GM23248 (cell line): Measurements from ENCODE around the gene TRIP10. TPM values are rescaled to one million over a fixed set of nuclear protein-coding genes. Genes with fewer than 3 reads are reported as not detected.

Source experiments
- DNase-seq: peaks from one replicate; pipeline ENCODE4 v3.0.0-alpha.2; 2015
- H2AFZ ChIP-seq: fragments of 200-600 bp; sonication (generic); 2 replicates; pipeline ENCODE4 v1.6.1; 2016; ENCODE audit warnings: antibody characterized with exemption
- H3F3A ChIP-seq: fragments of 200-600 bp; sonication (generic); 2 replicates; pipeline ENCODE4 v1.6.1; 2016; ENCODE audit warnings: mild to moderate bottlenecking, antibody characterized with exemption, mixed run types; ENCODE audit not compliant: insufficient read depth
- H3K27ac ChIP-seq: fragments of 200-600 bp; sonication (generic); 2 replicates; pipeline ENCODE4 v1.5.1; 2016; ENCODE audit warnings: mild to moderate bottlenecking
- H3K27me3 ChIP-seq: fragments of 200-600 bp; sonication (generic); replicated peaks from 2 replicates; pipeline ENCODE4 v1.6.1; 2016; ENCODE audit warnings: mild to moderate bottlenecking; ENCODE audit not compliant: insufficient read depth
- H3K36me3 ChIP-seq: fragments of 200-600 bp; sonication (generic); 2 replicates; pipeline ENCODE4 v1.6.1; 2016; ENCODE audit warnings: low read depth, mild to moderate bottlenecking
- H3K4me1 ChIP-seq: fragments of 200-600 bp; sonication (generic); 2 replicates; pipeline ENCODE4 v1.6.1; 2016; ENCODE audit warnings: mild to moderate bottlenecking; ENCODE audit not compliant: insufficient read depth
- H3K4me2 ChIP-seq: fragments of 200-600 bp; sonication (generic); one replicate; pipeline ENCODE4 v1.6.1; 2016; ENCODE audit warnings: mild to moderate bottlenecking; ENCODE audit not compliant: unreplicated experiment
- H3K4me3 ChIP-seq: fragments of 200-600 bp; sonication (generic); 2 replicates; pipeline ENCODE4 v1.5.1; 2016; ENCODE audit warnings: mild to moderate bottlenecking
- H3K79me2 ChIP-seq: fragments of 200-600 bp; sonication (generic); 2 replicates; pipeline ENCODE4 v1.6.1; 2016; ENCODE audit warnings: mild to moderate bottlenecking; ENCODE audit not compliant: insufficient read depth
- H3K9ac ChIP-seq: fragments of 200-600 bp; sonication (generic); 2 replicates; pipeline ENCODE4 v1.6.1; 2016; ENCODE audit warnings: mild to moderate bottlenecking
- H3K9me2 ChIP-seq: fragments of 200-600 bp; sonication (generic); 2 replicates; pipeline ENCODE4 v1.6.1; 2016; ENCODE audit warnings: mixed run types, mild to moderate bottlenecking, moderate library complexity; ENCODE audit not compliant: insufficient read depth
- H3K9me3 ChIP-seq: fragments of 200-600 bp; sonication (generic); one replicate; pipeline ENCODE4 v1.6.1; 2017; ENCODE audit warnings: low read depth
- H4K20me1 ChIP-seq: fragments of 200-600 bp; sonication (generic); 2 replicates; pipeline ENCODE4 v1.6.0; 2016; ENCODE audit not compliant: insufficient read depth
- EZH2 ChIP-seq: fragments of 200-600 bp; sonication (generic); IDR thresholded peaks from 2 replicates; pipeline ENCODE4 v1.6.1; 2018; ENCODE audit warnings: antibody characterized with exemption, mild to moderate bottlenecking; ENCODE audit not compliant: insufficient read depth, poor library complexity, severe bottlenecking
- EZH2phosphoT487 ChIP-seq: fragments of 200-600 bp; sonication (generic); IDR thresholded peaks from 2 replicates; pipeline ENCODE4 v1.6.1; 2018; ENCODE audit warnings: antibody characterized with exemption, moderate library complexity, mild to moderate bottlenecking, low read depth; ENCODE audit not compliant: insufficient read depth
- WGBS, 2 experiments: methylation state at CpG; one replicate each; pipeline ENCODE4 v1.1.6; 2015 to 2017; ENCODE audit warnings: low lambda C conversion rate in 2 of 2, low coverage in 1 of 2; ENCODE audit errors: missing lambda C conversion rate in 2 of 2; 5-methylcytosine and 5-hydroxymethylcytosine counted together
- in situ Hi-C: fragments of 300-500 bp; cut with MboI; formaldehyde crosslinking; loops from 2 replicates; pipeline ENCODE4 v1.15.0; 2020
- polyA plus RNA-seq: library from polyadenylated mRNA; unstranded; fragments of >200 nt; fragmentation: Nextera tagmentation; extraction: Ambion mirVana; gene quantifications from 2 replicates; pipeline ENCODE4 v1.2.1, GENCODE V29; 2016
- total RNA-seq: library from RNA; depleted of rRNA; stranded (reverse); fragments of >200 nt; shearing (Covaris generic); gene quantifications from 2 replicates; pipeline ENCODE4 v1.2.3, GENCODE V29; 2014

Gene TRIP10
- total and polyA plus RNA-seq, 2 experiments from 2014 or later: 48.0 to 48.9 TPM

DNA sequence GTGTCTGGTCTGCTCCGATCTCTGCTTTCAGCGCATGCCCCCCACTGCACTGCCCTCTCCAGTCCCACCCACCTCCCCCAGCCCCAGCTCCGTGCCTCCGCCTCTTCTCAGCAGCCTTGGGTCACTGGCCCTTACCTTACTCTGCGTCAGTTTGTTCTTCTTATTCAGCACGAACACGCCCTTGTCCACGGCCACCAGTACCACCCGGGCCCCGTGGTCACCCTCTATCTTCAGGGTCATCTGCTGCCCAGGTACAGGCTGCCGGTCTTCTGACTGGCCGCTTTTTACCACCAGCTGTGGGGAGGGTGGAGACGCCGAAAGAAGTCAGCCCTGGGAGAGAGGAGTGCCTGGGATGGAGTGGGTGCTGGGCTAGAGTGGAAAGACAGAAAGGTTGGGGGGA, 29.9 kb upstream of the TRIP10 start:
- Histone ChIP-seq H4K20me1 (no peaks in the 10 kb centered on the region), H3K9me2 (no peaks in the 10 kb centered on the region), H3K27me3 (no peaks in the 10 kb centered on the region), H3K9ac (no peak overlapping the region), H2AFZ (no peak overlapping the region), H3K4me3 (no peak overlapping the region), H3K4me1 (no peaks in the 10 kb centered on the region), H3K9me3 (no peaks in the 10 kb centered on the region), H3F3A (no peaks in the 10 kb centered on the region), H3K36me3 (no peaks in the 10 kb centered on the region), H3K4me2 (no peak overlapping the region), H3K27ac (no peak overlapping the region), H3K79me2 (no peaks in the 10 kb centered on the region)
- no peak for TF ChIP-seq EZH2phosphoT487
- TF ChIP-seq EZH2: no peak
- in situ Hi-C loops: no loop called here
- 74 to 79% methylated on average over 14 of the region's 14 CpGs for WGBS, 2 experiments
- no peak for DNase-seq

DNA sequence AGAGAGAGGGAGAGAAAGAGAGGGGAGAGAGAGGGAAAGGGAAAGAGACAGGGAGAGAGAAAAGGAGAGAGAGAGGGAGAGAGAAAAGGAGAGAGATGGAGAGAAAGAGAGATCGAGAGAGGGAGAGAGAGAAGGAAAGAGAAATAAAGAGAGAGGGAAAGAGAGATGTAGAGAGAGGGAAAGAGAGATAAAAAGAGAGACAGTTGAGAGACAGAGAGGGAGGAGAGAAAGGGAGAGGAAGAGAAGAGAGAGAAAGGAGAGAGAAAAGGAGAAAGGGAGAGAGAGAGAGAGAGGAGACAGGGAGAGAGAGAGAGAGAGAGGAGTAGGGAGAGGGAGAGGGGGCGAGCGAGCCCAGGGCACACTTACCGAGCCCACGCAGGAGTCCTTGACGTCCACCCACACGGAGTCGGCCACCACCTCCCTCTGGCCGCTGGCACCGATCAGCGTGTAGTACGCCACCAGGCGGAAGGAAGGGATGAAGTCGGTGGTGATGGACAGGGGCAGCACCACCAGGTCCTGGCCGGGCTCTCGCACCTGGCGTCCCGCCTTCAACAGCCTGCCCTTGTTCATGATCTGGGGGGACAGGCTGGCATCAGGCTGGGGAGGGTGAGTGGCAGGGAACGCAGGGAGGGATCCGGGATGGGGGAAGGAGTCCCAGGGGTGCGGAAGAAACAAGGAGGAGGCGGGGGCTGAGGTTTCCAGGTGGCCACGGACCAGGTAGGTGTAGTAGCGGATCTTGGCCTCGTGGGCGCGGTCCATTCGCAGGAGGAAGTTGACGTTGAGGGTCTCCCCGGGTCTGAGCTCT, 29.0 kb upstream of the TRIP10 start:
- TF ChIP-seq EZH2: no peak
- no peak for TF ChIP-seq EZH2phosphoT487
- Histone ChIP-seq H3K27me3 (no peaks in the 10 kb centered on the region), H2AFZ (no peak overlapping the region), H4K20me1 (no peaks in the 10 kb centered on the region), H3K9ac (no peak overlapping the region), H3K27ac (no peak overlapping the region), H3K36me3 (no peaks in the 10 kb centered on the region), H3K4me2 (no peak overlapping the region), H3K79me2 (no peaks in the 10 kb centered on the region), H3K4me3 (no peak overlapping the region), H3F3A (no peaks in the 10 kb centered on the region), H3K9me3 (no peaks in the 10 kb centered on the region), H3K4me1 (no peaks in the 10 kb centered on the region), H3K9me2 (no peaks in the 10 kb centered on the region)
- in situ Hi-C loops: no loop called here
- WGBS, 2 experiments: 80 to 84% methylated on average over 24 to 30 of the region's 30 CpGs
- no peak for DNase-seq

DNA sequence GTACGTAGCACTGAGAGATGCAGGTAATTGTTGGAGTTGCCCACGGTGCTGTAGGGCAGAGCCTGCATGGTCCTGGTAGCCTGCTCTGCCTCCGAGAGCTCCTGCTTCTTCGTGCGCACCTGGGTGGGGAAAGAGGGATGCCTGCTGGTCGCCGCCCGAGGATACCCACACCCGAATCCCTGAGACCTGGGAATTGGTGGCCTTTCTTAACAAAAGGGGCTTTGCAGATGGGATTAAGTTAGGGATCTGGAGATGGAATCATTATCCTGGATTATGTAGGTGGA, 28.5 kb upstream of the TRIP10 start:
- TF ChIP-seq EZH2: no peak
- no peak for TF ChIP-seq EZH2phosphoT487
- in situ Hi-C loops: no loop called here
- H3K4me3 ChIP-seq: no peak overlapping the region

DNA sequence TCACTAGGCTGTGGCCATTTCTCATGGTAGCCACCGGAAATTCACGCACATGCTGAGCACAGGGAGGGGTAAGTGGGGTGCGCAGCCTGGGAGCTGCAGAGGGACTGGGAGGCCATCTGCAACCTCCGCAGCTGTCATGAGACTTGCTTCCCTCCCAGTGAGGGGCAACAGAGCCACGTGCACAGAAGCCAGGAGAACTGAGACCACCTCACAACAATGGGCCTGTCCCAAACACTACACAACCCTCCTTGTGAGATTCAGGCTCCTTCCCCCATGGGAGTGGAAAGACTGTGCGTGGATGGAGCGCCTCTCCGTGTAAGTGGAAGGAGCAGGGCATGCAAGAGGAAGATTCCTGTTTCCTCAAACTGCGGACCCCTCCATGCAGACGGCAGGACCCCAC, 27.9 kb upstream of the TRIP10 start:
- no peaks in the 10 kb centered on the region for H3F3A ChIP-seq
- in situ Hi-C loops: no loop called here
- no peaks in the 10 kb centered on the region for H3K27me3 ChIP-seq
- H3K36me3 ChIP-seq: no peaks in the 10 kb centered on the region
- no peak overlapping the region for H3K27ac ChIP-seq
- no peaks in the 10 kb centered on the region for H4K20me1 ChIP-seq
- H2AFZ ChIP-seq: no peak overlapping the region
- no peak overlapping the region for H3K4me2 ChIP-seq
- no peak for DNase-seq
- TF ChIP-seq EZH2phosphoT487: no peak
- TF ChIP-seq EZH2: no peak
- H3K79me2 ChIP-seq: no peaks in the 10 kb centered on the region
- no peak overlapping the region for H3K4me3 ChIP-seq
- no peaks in the 10 kb centered on the region for H3K9me3 ChIP-seq
- H3K4me1 ChIP-seq: no peaks in the 10 kb centered on the region
- WGBS, 2 experiments: 86 to 91% methylated on average over 10 of the region's 10 CpGs
- no peak overlapping the region for H3K9ac ChIP-seq
- H3K9me2 ChIP-seq: no peaks in the 10 kb centered on the region

More for the DNA sequence above, 28.5 kb upstream of the TRIP10 start:
- DNase-seq: no peak
- no peaks in the 10 kb centered on the region for H3K36me3 ChIP-seq
- no peaks in the 10 kb centered on the region for H3F3A ChIP-seq
- WGBS, 2 experiments: 81 to 83% methylated on average over 9 of the region's 9 CpGs
- H2AFZ ChIP-seq: no peak overlapping the region
- no peaks in the 10 kb centered on the region for H3K9me3 ChIP-seq
- H3K4me1 ChIP-seq: no peaks in the 10 kb centered on the region
- H3K9me2 ChIP-seq: no peaks in the 10 kb centered on the region
- no peak overlapping the region for H3K9ac ChIP-seq
- no peaks in the 10 kb centered on the region for H3K27me3 ChIP-seq
- H3K27ac ChIP-seq: no peak overlapping the region
- no peak overlapping the region for H3K4me2 ChIP-seq
- no peaks in the 10 kb centered on the region for H3K79me2 ChIP-seq
- no peaks in the 10 kb centered on the region for H4K20me1 ChIP-seq
